HCT116 (cell line): ENCODE results near the gene SUFU. TPM values are rescaled to one million over a fixed set of nuclear protein-coding genes. Genes with fewer than 3 reads are reported as not detected.

Experiments
- ATAC-seq: fragments of 200-7000 bp; cut with Tn5 transposase; 2 replicates; pipeline ENCODE4 v1.9.1; 2020; ENCODE audit warnings: mild to moderate bottlenecking, moderate library complexity
- BruUV-seq: library from RNA; stranded (reverse); fragments of 400-500 nt; replicated peaks from 2 replicates; lab custom pipeline; 2021; lab: Mats Ljungman, UMichigan
- CTCF ChIA-PET: fragments of 300-600 bp; sonication (Branson Sonifier 250); formaldehyde crosslinking; loops from one replicate; lab custom pipeline; 2021; ENCODE audit warnings: antibody characterized with exemption; lab: Charles Lee
- POLR2A ChIA-PET: fragments of 300-600, 350-600 bp; sonication (Branson Sonifier 250); formaldehyde crosslinking; loops from one replicate; lab custom pipeline; 2021; ENCODE audit warnings: antibody characterized with exemption; lab: Charles Lee
- RAD21 ChIA-PET, 2 experiments: fragments of 300-600 bp; sonication (Branson Sonifier 250); formaldehyde crosslinking; loops; one replicate each; lab custom pipeline; 2023; ENCODE audit warnings: low total read pairs in 2 of 2; ENCODE audit not compliant: uncharacterized antibody in 2 of 2, unreplicated experiment in 2 of 2, low non-redundant PET in 1 of 2; lab: Charles Lee
- DNase-seq: peaks from one replicate; pipeline ENCODE4 v3.0.0-alpha.2; 2010; ENCODE audit warnings: low read depth, low spot score
- H2AFZ ChIP-seq: fragments of 200-600 bp; shearing (Covaris generic), sonication (generic); 2 replicates; pipeline ENCODE4 v1.6.1; 2017; ENCODE audit warnings: low read depth, mixed run types, mixed read lengths, antibody characterized with exemption, low read length; ENCODE audit not compliant: poor library complexity, severe bottlenecking
- H3K27ac ChIP-seq: 2 replicates; pipeline ENCODE4 v1.5.1; 2012; ENCODE audit warnings: low read depth, low read length
- H3K27me3 ChIP-seq: fragments of 200-600 bp; sonication (generic); 2 replicates; pipeline ENCODE4 v1.6.1; 2016; ENCODE audit warnings: mixed run types, low read length, mixed read lengths; ENCODE audit not compliant: insufficient read depth
- H3K36me3 ChIP-seq, 2 experiments: fragments of 200-500 bp in 1 of 2; fragments of 200-600 bp in 1 of 2; sonication (Bioruptor generic) in 1 of 2; sonication (generic) in 1 of 2; 2 replicates each; pipeline versions ENCODE4 v1.5.1 to v1.6.1; 2014 to 2016; ENCODE audit warnings: low read length in 2 of 2, inconsistent platforms in 1 of 2, mixed read lengths in 1 of 2, mixed run types in 1 of 2; ENCODE audit not compliant: insufficient read depth in 2 of 2, control insufficient read depth in 1 of 2
- H3K4me1 ChIP-seq, 2 experiments: fragments of 200-600 bp in 1 of 2; sonication (generic) in 1 of 2; 2 replicates each; pipeline versions ENCODE4 v1.5.1 to v1.6.1; 2012 to 2017; ENCODE audit warnings: low read length in 2 of 2, inconsistent platforms in 1 of 2, mild to moderate bottlenecking in 1 of 2, mixed read lengths in 1 of 2, mixed run types in 1 of 2, moderate library complexity in 1 of 2; ENCODE audit not compliant: insufficient read depth in 2 of 2, control insufficient read depth in 1 of 2
- H3K4me2 ChIP-seq: fragments of 200-600 bp; sonication (generic); 2 replicates; pipeline ENCODE4 v1.6.1; 2017; ENCODE audit warnings: mixed run types, low read length, mixed read lengths
- H3K4me3 ChIP-seq, 2 experiments: fragments of 200-600 bp in 1 of 2; sonication (generic) in 1 of 2; replicated peaks in 1 of 2; 2 replicates each; pipeline ENCODE4 v1.5.1; 2011 to 2016; ENCODE audit warnings: low read length in 2 of 2, control low read depth in 1 of 2, low read depth in 1 of 2, mild to moderate bottlenecking in 1 of 2, mixed read lengths in 1 of 2, mixed run types in 1 of 2
- H3K79me2 ChIP-seq: fragments of 200-600 bp; sonication (generic); 2 replicates; pipeline ENCODE4 v1.6.1; 2017; ENCODE audit warnings: mild to moderate bottlenecking, mixed run types, low read length, moderate library complexity, mixed read lengths; ENCODE audit not compliant: insufficient read depth
- H3K9ac ChIP-seq: fragments of 200-600 bp; sonication (generic); 2 replicates; pipeline ENCODE4 v1.6.1; 2016; ENCODE audit warnings: low read length, mixed read lengths
- H3K9me2 ChIP-seq: fragments of 200-600 bp; sonication (generic), shearing (Covaris generic); 2 replicates; pipeline ENCODE4 v1.6.1; 2017; ENCODE audit warnings: mixed run types, mild to moderate bottlenecking, moderate library complexity; ENCODE audit not compliant: insufficient read depth
- H3K9me3 ChIP-seq, 2 experiments: fragments of 200-500 bp in 1 of 2; fragments of 200-600 bp in 1 of 2; sonication (Bioruptor generic) in 1 of 2; sonication (generic) in 1 of 2; 2 replicates each; pipeline ENCODE4 v1.6.1; 2014 to 2017; ENCODE audit warnings: low read length in 2 of 2, mixed read lengths in 2 of 2, inconsistent platforms in 1 of 2, low read depth in 1 of 2, mild to moderate bottlenecking in 1 of 2, mixed run types in 1 of 2, moderate library complexity in 1 of 2; ENCODE audit not compliant: control insufficient read depth in 1 of 2, insufficient read depth in 1 of 2
- H4K20me1 ChIP-seq: fragments of 200-600 bp; sonication (generic), shearing (Covaris generic); 2 replicates; pipeline ENCODE4 v1.6.1; 2017; ENCODE audit warnings: mixed run types, mild to moderate bottlenecking, moderate library complexity; ENCODE audit not compliant: insufficient read depth
- CBX3 ChIP-seq: IDR thresholded peaks from 2 replicates; pipeline ENCODE4 v1.6.1; 2012; ENCODE audit warnings: low read depth
- FOSL1 ChIP-seq: IDR thresholded peaks from 2 replicates; pipeline ENCODE4 v1.6.1; 2012; ENCODE audit warnings: low read depth
- JUND ChIP-seq: IDR thresholded peaks from 2 replicates; pipeline ENCODE4 v1.6.1; 2012
- RAD21 ChIP-seq: IDR thresholded peaks from 2 replicates; pipeline ENCODE4 v1.6.1; 2012; ENCODE audit warnings: low read depth, mild to moderate bottlenecking
- SP1 ChIP-seq: IDR thresholded peaks from 2 replicates; pipeline ENCODE4 v1.6.1; 2012; ENCODE audit warnings: low read depth
- YY1 ChIP-seq: IDR thresholded peaks from 2 replicates; pipeline ENCODE4 v1.6.1; 2011; ENCODE audit warnings: low read length, low read depth, moderate library complexity, mild to moderate bottlenecking; ENCODE audit not compliant: insufficient replicate concordance; ENCODE audit errors: extremely low read depth
- ZBTB33 ChIP-seq: IDR thresholded peaks from 2 replicates; pipeline ENCODE4 v1.6.1; 2011; ENCODE audit warnings: mild to moderate bottlenecking, low read length, moderate library complexity; ENCODE audit not compliant: insufficient replicate concordance; ENCODE audit errors: extremely low read depth
- intact Hi-C: fragments of 100-400 bp; cut with micrococcal nuclease; formaldehyde crosslinking; loops from 2 replicates; pipeline ENCODE4 v1.10.0; 2022
- total RNA-seq: library from RNA; stranded (reverse); gene quantifications from one replicate; pipeline ENCODE4 v1.2.1, GENCODE V29; 2021; ENCODE audit not compliant: unreplicated experiment

The SUFU gene
- total RNA-seq, 1 experiment from 2014 or later, result 18.8 TPM

- Histone ChIP-seq H3K9me3 (no peaks in the 10 kb centered on the region), H3K36me3 (peaks cover 2 to 12% of the 10 kb centered on the region in 2 experiments; a peak in 1 of 4 replicates), H3K27ac (peak overlapping the region; percentile 86), H4K20me1 (no peaks in the 10 kb centered on the region; the same call in 1 of the 2 replicates), H3K9me2 (no peaks in the 10 kb centered on the region), H3K27me3 (no peaks in the 10 kb centered on the region), H2AFZ (no peak overlapping the region), H3K9ac (peak overlapping the region; percentile 67), H3K4me3 (peak overlapping the region; percentile 79 to 97), H3K79me2 (peaks cover 62% of the 10 kb centered on the region), H3K4me1 (peaks cover 17 to 44% of the 10 kb centered on the region in 2 experiments), H3K4me2 (peak overlapping the region; percentile 95)
- CTCF ChIA-PET, result interaction anchor here (0.7 to 2.8 kb wide), 8 partner anchors 25 to 415 kb away, joined by 3 to 13 read pairs (median 5); partner anchors contain the start of genes ACTR1A and SUFU
- TF ChIP-seq FOSL1, result no peak
- peak; percentile 88 for TF ChIP-seq YY1
- no peak for TF ChIP-seq SP1
- no peak for TF ChIP-seq CBX3
- TF ChIP-seq ZBTB33, result no peak
- no peak for TF ChIP-seq JUND
- TF ChIP-seq RAD21, result no peak
- DNase-seq (peak; percentile 39), ATAC-seq (peak; percentile 1)
- POLR2A ChIA-PET, result interaction anchor here (0.6 to 1.6 kb wide), 4 partner anchors 30 to 195 kb away, joined by 3 to 8 read pairs (median 4); partner anchors contain the start of genes ARL3 and SFXN2
- no TSS peak for BruUV-seq
- intact Hi-C loops, result loop anchor here (2.0 kb wide), 1 partner anchor 69 kb away; the partner anchor contains the start of genes ARL3 and SFXN2
- RAD21 ChIA-PET, result interaction anchor here in 1 of 2 experiments (1.3 kb wide), 1 partner anchor 24 kb away, joined by 9 read pairs; no protein-coding TSS in a partner anchor
These were observed 141.6 kb downstream of the SUFU start for GRCh38 chr10:102645388-102645740.
